Measurements from ENCODE around the gene DBH.
A peak's percentile ranks its signal among the peaks of the same experiment; 100 is the strongest.
"Not testable (repeated sequence)": the region's sequence is repeated elsewhere in the genome, so short reads cannot be mapped to it uniquely, and the experiment has no call there.

DBH gene

DNA sequence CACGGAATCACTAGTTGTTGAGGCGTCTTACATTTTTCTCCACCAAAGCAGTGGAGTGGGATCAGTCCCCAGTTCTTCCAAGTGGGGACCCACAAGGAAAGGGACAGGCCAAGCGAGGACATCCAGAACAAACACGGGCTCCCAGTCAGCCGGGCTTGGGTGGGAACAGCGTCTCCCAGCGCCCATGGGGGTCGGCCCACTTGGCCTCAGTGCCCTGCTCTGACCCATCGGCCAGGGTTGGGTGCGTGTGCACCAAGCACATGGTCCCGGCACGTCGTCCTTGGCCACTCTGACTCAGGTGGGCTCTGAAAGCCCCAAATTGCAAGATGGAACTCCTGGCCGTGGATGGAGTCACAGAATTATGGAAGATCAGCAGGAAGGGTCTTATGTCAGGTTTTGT lies 37.9 kb downstream of the DBH start:
- Histone ChIP-seq H3K23ac (ENCODE audit: low read depth, low read length, poor library complexity) (peak overlapping the region; percentile 8), H3K4ac (ENCODE audit: low read length) (no peak overlapping the region), H3K9ac (ENCODE audit: low read depth, low read length, poor library complexity) (no peak overlapping the region), H3K4me2 (ENCODE audit: insufficient read depth, low read length, poor library complexity, severe bottlenecking) (no peak overlapping the region), H2AFZ (ENCODE audit: low read length) (no peak overlapping the region), H4K91ac (ENCODE audit: low read depth, low read length, poor library complexity) (no peak overlapping the region), H2BK12ac (ENCODE audit: low read length) (no peak overlapping the region), H3K4me3 (ENCODE audit: low read length in 2 of 2) (no peak overlapping the region), H3K79me1 (ENCODE audit: low read depth, low read length) (no peaks in the 10 kb centered on the region), H2BK5ac (ENCODE audit: low read length) (peak overlapping the region; percentile 33), H3K18ac (ENCODE audit: low read length) (no peak overlapping the region), H3K9me3 (replicated peaks in 1 of 2; ENCODE audit: control insufficient read depth in 2 of 2, insufficient read depth in 1 of 2, low read depth in 1 of 2, low read length in 2 of 2) (no peaks in the 10 kb centered on the region), H3K27me3 (ENCODE audit: control insufficient read depth in 3 of 3, insufficient read depth in 3 of 3, low read depth in 1 of 3, low read length in 3 of 3) (no peaks in the 10 kb centered on the region), H3K4me1 (ENCODE audit: control insufficient read depth in 2 of 2, insufficient read depth in 1 of 2, low read depth in 1 of 2, low read length in 2 of 2) (peaks cover 5 to 6% of the 10 kb centered on the region in 2 donors), H3K36me3 (replicated peaks in 1 of 2; ENCODE audit: control insufficient read depth in 2 of 2, insufficient read depth in 2 of 2, low read length in 2 of 2) (no peaks in the 10 kb centered on the region), H4K8ac (ENCODE audit: low read depth, low read length) (no peak overlapping the region), H2BK120ac (ENCODE audit: low read depth, low read length) (no peak overlapping the region), H3K14ac (ENCODE audit: low read length) (no peak overlapping the region), H2BK15ac (ENCODE audit: low read length) (no peak overlapping the region), H2AK5ac (ENCODE audit: low read depth, low read length) (no peak overlapping the region), H3K27ac (replicated peaks; ENCODE audit: low read length) (no peak overlapping the region)
- WGBS, 2 donors (ENCODE audit: extremely low coverage in 2 of 2, insufficient read length in 2 of 2, insufficient replicate concordance in 1 of 2) = no CpG with 5 or more reads among the region's 14 CpGs
- no peak for DNase-seq (ENCODE audit: low spot score)

DNA sequence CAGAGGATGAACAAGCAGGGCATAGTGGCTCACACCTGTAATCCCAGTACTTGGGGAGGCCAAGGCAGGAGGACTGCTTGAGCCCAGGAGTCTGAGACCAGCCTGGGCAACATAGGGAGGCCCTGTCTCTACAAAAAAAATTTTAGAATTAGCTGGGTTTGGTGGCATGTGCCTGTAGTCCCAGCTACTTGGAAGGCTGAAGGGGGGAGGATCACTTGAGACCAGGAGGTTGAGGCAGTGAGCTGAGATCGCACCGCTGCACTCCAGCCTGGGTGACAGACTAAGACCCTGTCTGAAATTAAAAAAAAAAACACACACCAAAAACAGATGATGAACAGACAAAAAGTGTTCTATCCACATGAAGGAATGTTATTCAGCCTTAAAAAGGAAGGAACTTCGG lies 39.6 kb downstream of the DBH start:
- H2AK5ac ChIP-seq (ENCODE audit: low read depth, low read length); H2BK5ac ChIP-seq (ENCODE audit: low read length); H3K4me3 ChIP-seq (ENCODE audit: low read length in 2 of 2); H3K4me1 ChIP-seq (ENCODE audit: control insufficient read depth in 2 of 2, insufficient read depth in 1 of 2, low read depth in 1 of 2, low read length in 2 of 2); H3K4me2 ChIP-seq (ENCODE audit: insufficient read depth, low read length, poor library complexity, severe bottlenecking); H3K27ac ChIP-seq (replicated peaks; ENCODE audit: low read length); DNase-seq (ENCODE audit: low spot score); H3K36me3 ChIP-seq (replicated peaks in 1 of 2; ENCODE audit: control insufficient read depth in 2 of 2, insufficient read depth in 2 of 2, low read length in 2 of 2); H3K79me1 ChIP-seq (ENCODE audit: low read depth, low read length); H3K18ac ChIP-seq (ENCODE audit: low read length); H3K9ac ChIP-seq (ENCODE audit: low read depth, low read length, poor library complexity); H3K4ac ChIP-seq (ENCODE audit: low read length); H2AFZ ChIP-seq (ENCODE audit: low read length); H3K9me3 ChIP-seq (replicated peaks in 1 of 2; ENCODE audit: control insufficient read depth in 2 of 2, insufficient read depth in 1 of 2, low read depth in 1 of 2, low read length in 2 of 2); H4K8ac ChIP-seq (ENCODE audit: low read depth, low read length); H3K23ac ChIP-seq (ENCODE audit: low read depth, low read length, poor library complexity); H3K27me3 ChIP-seq (ENCODE audit: control insufficient read depth in 3 of 3, insufficient read depth in 3 of 3, low read depth in 1 of 3, low read length in 3 of 3); H2BK12ac ChIP-seq (ENCODE audit: low read length); H2BK15ac ChIP-seq (ENCODE audit: low read length); H3K14ac ChIP-seq (ENCODE audit: low read length); H4K91ac ChIP-seq (ENCODE audit: low read depth, low read length, poor library complexity); H2BK120ac ChIP-seq (ENCODE audit: low read depth, low read length): not testable (repeated sequence)
- WGBS, 2 donors (ENCODE audit: extremely low coverage in 2 of 2, insufficient read length in 2 of 2, insufficient replicate concordance in 1 of 2) = no CpG with 5 or more reads among the region's 3 CpGs

DNA sequence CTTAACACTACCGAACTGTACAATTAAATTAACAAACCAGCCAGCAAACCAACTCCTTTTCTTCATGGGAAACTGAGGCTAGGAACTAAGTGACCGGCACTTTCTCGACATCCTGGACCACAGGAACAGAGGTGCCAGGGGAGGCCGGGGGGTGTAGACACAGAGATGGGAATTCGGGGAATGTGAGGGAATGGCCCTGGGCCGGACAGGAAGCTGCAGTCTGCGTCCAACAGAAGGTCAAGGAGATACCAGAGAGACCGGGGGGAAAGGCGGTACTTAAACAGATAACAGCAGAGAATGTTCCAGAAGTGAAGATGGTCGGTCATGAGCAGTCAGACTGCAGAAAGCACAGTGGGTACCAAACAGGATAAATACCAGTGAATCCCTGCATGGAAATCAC lies 40.3 kb downstream of the DBH start:
- Histone ChIP-seq H3K4me3 (ENCODE audit: low read length in 2 of 2) (no peak overlapping the region), H2BK5ac (ENCODE audit: low read length) (no peak overlapping the region), H3K4me1 (ENCODE audit: control insufficient read depth in 2 of 2, insufficient read depth in 1 of 2, low read depth in 1 of 2, low read length in 2 of 2) (peaks cover 5 to 6% of the 10 kb centered on the region in 2 donors), H3K27me3 (ENCODE audit: control insufficient read depth in 3 of 3, insufficient read depth in 3 of 3, low read depth in 1 of 3, low read length in 3 of 3) (no peaks in the 10 kb centered on the region), H3K14ac (ENCODE audit: low read length) (no peak overlapping the region), H4K91ac (ENCODE audit: low read depth, low read length, poor library complexity) (no peak overlapping the region), H3K36me3 (replicated peaks in 1 of 2; ENCODE audit: control insufficient read depth in 2 of 2, insufficient read depth in 2 of 2, low read length in 2 of 2) (no peaks in the 10 kb centered on the region), H2BK15ac (ENCODE audit: low read length) (no peak overlapping the region), H3K23ac (ENCODE audit: low read depth, low read length, poor library complexity) (no peak overlapping the region), H3K79me1 (ENCODE audit: low read depth, low read length) (no peaks in the 10 kb centered on the region), H2AK5ac (ENCODE audit: low read depth, low read length) (no peak overlapping the region), H4K8ac (ENCODE audit: low read depth, low read length) (no peak overlapping the region), H2BK120ac (ENCODE audit: low read depth, low read length) (no peak overlapping the region), H3K27ac (replicated peaks; ENCODE audit: low read length) (no peak overlapping the region), H3K18ac (ENCODE audit: low read length) (no peak overlapping the region), H3K9ac (ENCODE audit: low read depth, low read length, poor library complexity) (no peak overlapping the region), H2AFZ (ENCODE audit: low read length) (no peak overlapping the region), H3K9me3 (replicated peaks in 1 of 2; ENCODE audit: control insufficient read depth in 2 of 2, insufficient read depth in 1 of 2, low read depth in 1 of 2, low read length in 2 of 2) (no peaks in the 10 kb centered on the region), H2BK12ac (ENCODE audit: low read length) (no peak overlapping the region), H3K4me2 (ENCODE audit: insufficient read depth, low read length, poor library complexity, severe bottlenecking) (no peak overlapping the region), H3K4ac (ENCODE audit: low read length) (no peak overlapping the region)
- WGBS, 2 donors (ENCODE audit: extremely low coverage in 2 of 2, insufficient read length in 2 of 2, insufficient replicate concordance in 1 of 2) = no CpG with 5 or more reads among the region's 10 CpGs
- no peak for DNase-seq (ENCODE audit: low spot score)

DNA sequence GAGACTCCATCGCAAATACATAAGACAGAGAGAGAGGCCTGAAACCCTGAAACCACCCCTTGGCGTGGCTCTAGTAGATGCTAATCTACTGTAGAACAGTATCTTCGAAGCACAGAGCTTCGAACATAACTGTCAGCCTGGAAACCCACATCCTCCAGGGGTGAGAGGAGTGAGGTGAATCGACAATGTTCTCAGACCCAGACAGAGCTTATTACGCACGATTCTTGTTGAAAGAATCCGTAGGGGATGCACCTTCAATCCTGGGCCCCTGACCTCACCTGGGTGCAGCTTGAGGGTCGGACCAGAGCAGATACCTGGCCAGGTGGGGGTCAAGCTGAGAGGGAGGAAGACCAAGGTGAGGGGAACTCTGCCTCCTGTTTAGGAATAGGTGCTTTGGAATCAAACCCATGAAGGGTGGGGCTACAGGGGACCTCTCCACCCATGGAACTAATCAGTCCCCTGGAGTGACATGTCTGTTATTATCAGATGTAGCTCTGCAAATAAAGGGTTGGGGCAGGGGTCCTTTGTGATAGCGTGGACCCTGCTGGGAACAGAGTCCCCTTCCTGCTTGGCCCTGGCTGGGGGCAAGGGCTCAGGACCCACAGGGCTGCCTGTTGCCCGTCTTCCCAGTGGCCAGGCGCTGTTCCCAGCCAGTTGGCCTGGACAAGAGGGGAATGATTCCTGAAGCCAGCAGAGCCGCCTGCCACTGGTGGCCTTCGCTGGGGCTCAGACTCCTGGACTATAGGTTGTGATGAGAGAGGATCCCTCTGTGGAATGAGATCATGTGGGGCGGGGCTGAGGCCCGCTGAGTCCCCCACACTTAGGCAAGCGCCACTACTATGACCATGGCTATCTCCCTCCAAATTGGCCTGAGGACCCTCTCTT lies 41.2 kb downstream of the DBH start:
- Histone ChIP-seq H3K9ac (ENCODE audit: low read depth, low read length, poor library complexity) (no peak overlapping the region), H2BK120ac (ENCODE audit: low read depth, low read length) (no peak overlapping the region), H3K23ac (ENCODE audit: low read depth, low read length, poor library complexity) (no peak overlapping the region), H3K4ac (ENCODE audit: low read length) (no peak overlapping the region), H3K4me3 (ENCODE audit: low read length in 2 of 2) (no peak overlapping the region), H3K79me1 (ENCODE audit: low read depth, low read length) (no peaks in the 10 kb centered on the region), H3K27ac (replicated peaks; ENCODE audit: low read length) (no peak overlapping the region), H3K18ac (ENCODE audit: low read length) (peak overlapping the region; percentile 11), H2AK5ac (ENCODE audit: low read depth, low read length) (no peak overlapping the region), H3K9me3 (replicated peaks in 1 of 2; ENCODE audit: control insufficient read depth in 2 of 2, insufficient read depth in 1 of 2, low read depth in 1 of 2, low read length in 2 of 2) (no peaks in the 10 kb centered on the region), H2AFZ (ENCODE audit: low read length) (no peak overlapping the region), H4K91ac (ENCODE audit: low read depth, low read length, poor library complexity) (no peak overlapping the region), H2BK5ac (ENCODE audit: low read length) (peak overlapping the region; percentile 83), H3K4me2 (ENCODE audit: insufficient read depth, low read length, poor library complexity, severe bottlenecking) (no peak overlapping the region), H3K4me1 (ENCODE audit: control insufficient read depth in 2 of 2, insufficient read depth in 1 of 2, low read depth in 1 of 2, low read length in 2 of 2) (peaks cover 5 to 6% of the 10 kb centered on the region in 2 donors), H2BK15ac (ENCODE audit: low read length) (no peak overlapping the region), H3K27me3 (ENCODE audit: control insufficient read depth in 3 of 3, insufficient read depth in 3 of 3, low read depth in 1 of 3, low read length in 3 of 3) (no peaks in the 10 kb centered on the region), H3K36me3 (replicated peaks in 1 of 2; ENCODE audit: control insufficient read depth in 2 of 2, insufficient read depth in 2 of 2, low read length in 2 of 2) (no peaks in the 10 kb centered on the region), H3K14ac (ENCODE audit: low read length) (no peak overlapping the region), H2BK12ac (ENCODE audit: low read length) (no peak overlapping the region), H4K8ac (ENCODE audit: low read depth, low read length) (no peak overlapping the region)
- no peak for DNase-seq (ENCODE audit: low spot score)
- WGBS, 2 donors (ENCODE audit: extremely low coverage in 2 of 2, insufficient read length in 2 of 2, insufficient replicate concordance in 1 of 2) = no CpG with 5 or more reads among the region's 17 CpGs

Data from neuronal stem cell (in vitro differentiated cells).